Heart left ventricle (tissue), 16 donors: ENCODE measurements around the gene TOP2B. TPM values are rescaled to one million over a fixed set of nuclear protein-coding genes. Genes with fewer than 3 reads are reported as not detected.

ENCODE experiments used
- ATAC-seq, 4 donors: fragments of 200-7000 bp; cut with Tn5 transposase; one replicate each; pipeline ENCODE4 v1.9.1; 2020 to 2022; ENCODE audit warnings: moderate library complexity in 4 of 4, mild to moderate bottlenecking in 3 of 4, moderate number of reproducible peaks in 1 of 4
- DNase-seq, 5 donors: peaks; one replicate each; pipeline ENCODE4 v3.0.0-alpha.2; 2020
- H3K27ac ChIP-seq, 12 donors: fragments of 200-600 bp; sonication (generic) in 4 of 12; one replicate each; pipeline versions ENCODE4 v1.5.0 to v1.8.0; 2016 to 2022; ENCODE audit warnings: mild to moderate bottlenecking in 2 of 12
- H3K27me3 ChIP-seq, 9 donors: fragments of 200-600 bp; sonication (generic) in 2 of 9; one replicate each; pipeline versions ENCODE4 v1.5.1 to v1.8.0; 2016 to 2022; ENCODE audit warnings: mild to moderate bottlenecking in 3 of 9
- H3K36me3 ChIP-seq, 9 donors: fragments of 200-600 bp; sonication (generic) in 2 of 9; one replicate each; pipeline versions ENCODE4 v1.5.0 to v1.8.0; 2018 to 2022; ENCODE audit warnings: mild to moderate bottlenecking in 2 of 9
- H3K4me1 ChIP-seq, 12 donors: fragments of 200-600 bp; sonication (generic) in 4 of 12; one replicate each; pipeline versions ENCODE4 v1.5.0 to v1.8.0; 2016 to 2022; ENCODE audit warnings: mild to moderate bottlenecking in 3 of 12
- H3K4me3 ChIP-seq, 12 donors: fragments of 200-600 bp; sonication (generic) in 4 of 12; one replicate each; pipeline versions ENCODE4 v1.5.0 to v1.8.0; 2017 to 2022; ENCODE audit warnings: mild to moderate bottlenecking in 9 of 12, moderate library complexity in 4 of 12
- H3K9me3 ChIP-seq, 12 donors: fragments of 200-600 bp; sonication (generic) in 4 of 12; one replicate each; pipeline versions ENCODE4 v1.5.0 to v1.8.0; 2016 to 2022; ENCODE audit warnings: mild to moderate bottlenecking in 1 of 12
- CTCF ChIP-seq, 12 donors: fragments of 200-600 bp; sonication (generic) in 4 of 12; IDR thresholded peaks; one replicate each; pipeline versions ENCODE4 v1.5.0 to v1.8.0; 2018 to 2022; ENCODE audit warnings: antibody characterized with exemption in 12 of 12, mild to moderate bottlenecking in 5 of 12
- POLR2A ChIP-seq, 2 donors: fragments of 450-650 bp; IDR thresholded peaks; one replicate each; pipeline ENCODE4 v1.6.1; 2017; ENCODE audit warnings: antibody characterized with exemption in 2 of 2, mild to moderate bottlenecking in 2 of 2, moderate library complexity in 2 of 2
- WGBS, 4 donors: extraction: QIAGEN DNeasy Blood & Tissue Kit in 2 of 4; methylation state at CpG; one replicate each; pipeline versions ENCODE4 v1.1.5 to v1.1.7; 2013 to 2018; 5-methylcytosine and 5-hydroxymethylcytosine counted together
- intact Hi-C, 10 donors: fragments of 100-400 bp; cut with DNase I; formaldehyde crosslinking; loops; one replicate each; pipeline versions ENCODE4 v1.11.1 to v1.14.2; 2022
- polyA plus RNA-seq, 2 donors: library from polyadenylated mRNA; stranded (reverse); fragments of 200-250 nt; gene quantifications; one replicate each; pipeline ENCODE4 v1.2.3, GENCODE V29; 2013
- total RNA-seq, 9 donors: library from RNA; depleted of rRNA in 2 of 9; stranded (reverse); fragments of >200 nt in 2 of 9; fragmentation: NEBNext Ultra II Directional in 3 of 9; extraction: Animal tissue kit (Norgen Biotek cat#: 25700) in 3 of 9; gene quantifications; one replicate each; pipeline versions ENCODE4 v1.1.0 to v1.2.4, GENCODE V29; 2016 to 2023
- donor health status: ischemic (EF 13 %, LVEDD 7.1; RV severe dilation, severe dysfunction).
- donor health status: healthy with polysubstance abuse.
- donor health status: DM: no; HTN: yes; CAD: no.
- donor health status: DM: no; HTN: no; CAD: no.
- donor health status: ischemic (EF 25% LVEDD 6.9; RV normal size, moderate dysfunction).
- donor health status: ischemic (EF 25% LVEDD 5.7; RV mildly dilated, moderate dysfunction).
- donor health status: healthy.
- donor health status: DM: yes; HTN: yes; CAD: no.
- donor health status: ischemic (EF 35%, LVEDD 5.7; RV mildly dilated, moderate dysfunction).
- donor health status: nonischemic (EF 11% LVEDD 7.7; RV severe dilation, severe dysfunction).
- donor health status: DM: yes; HTN: yes; CAD: no.
- donor health status: PGD.
- donor health status: ischemic (EF 29% LVEDD 5.4; RV normal size, mild dysfunction).
- donor health status: nonischemic (EF 23%, LVEDD 6.1; RV moderate dilation, normal function).

TOP2B gene
- total and polyA plus RNA-seq, 11 donors: 33.1 to 124 (median 91.0) TPM

- ATAC-seq (no peak), DNase-seq (no peak)
- no peaks in the 10 kb centered on the region for H3K27me3 ChIP-seq
- intact Hi-C loops: no loop called here
- H3K27ac ChIP-seq: no peak overlapping the region
- H3K4me3 ChIP-seq: no peak overlapping the region
- no peaks in the 10 kb centered on the region for H3K4me1 ChIP-seq
- H3K9me3 ChIP-seq: no peaks in the 10 kb centered on the region
- peaks cover 0 to 100% (median 93%) of the 10 kb centered on the region in 9 donors for H3K36me3 ChIP-seq
- TF ChIP-seq CTCF (IDR thresholded peaks at IDR 0.05): no peak
These were observed 46.7 kb downstream of the TOP2B start for GRCh38 chr3:25618028-25618427.

GRCh38 chr3:25611193-25611592 lies 53.5 kb downstream of the TOP2B start:
- TF ChIP-seq CTCF (IDR thresholded peaks at IDR 0.05) (no peak), POLR2A (IDR thresholded peaks at IDR 0.05) (no peak)
- no peaks in the 10 kb centered on the region for H3K4me1 ChIP-seq

GRCh38 chr3:25610779-25611178 lies 53.9 kb downstream of the TOP2B start:
- ATAC-seq (no peak), DNase-seq (no peak)
- Histone ChIP-seq H3K27me3 (no peaks in the 10 kb centered on the region), H3K4me3 (no peak overlapping the region), H3K27ac (no peak overlapping the region), H3K36me3 (peaks cover 0 to 100% (median 99%) of the 10 kb centered on the region in 9 donors), H3K9me3 (no peaks in the 10 kb centered on the region), H3K4me1 (no peaks in the 10 kb centered on the region)
- TF ChIP-seq CTCF (IDR thresholded peaks at IDR 0.05) (no peak), POLR2A (IDR thresholded peaks at IDR 0.05) (no peak)
- intact Hi-C loops: no loop called here

More at GRCh38 chr3:25611193-25611592, 53.5 kb downstream of the TOP2B start:
- Histone ChIP-seq H3K27ac (no peak overlapping the region), H3K27me3 (no peaks in the 10 kb centered on the region), H3K36me3 (peaks cover 0 to 100% (median 98%) of the 10 kb centered on the region in 9 donors), H3K4me3 (no peak overlapping the region), H3K9me3 (no peaks in the 10 kb centered on the region)
- intact Hi-C loops: no loop called here
- DNase-seq (no peak), ATAC-seq (no peak)
- WGBS, 4 donors: 94 to 95% (median 94%) methylated on average over 5 of the region's 5 CpGs

- H3K27me3 ChIP-seq: no peaks in the 10 kb centered on the region
These were observed 54.5 kb downstream of the TOP2B start for GRCh38 chr3:25610167-25610566.

More at GRCh38 chr3:25610167-25610566, 54.5 kb downstream of the TOP2B start:
- no peak for DNase-seq
- no peak for ATAC-seq
- H3K36me3 ChIP-seq: peaks cover 0 to 100% (median 99%) of the 10 kb centered on the region in 9 donors
- no peak for TF ChIP-seq CTCF (IDR thresholded peaks at IDR 0.05)
- no peak for TF ChIP-seq POLR2A (IDR thresholded peaks at IDR 0.05)
- intact Hi-C loops: no loop called here
- H3K9me3 ChIP-seq: no peaks in the 10 kb centered on the region
- H3K27ac ChIP-seq: no peak overlapping the region
- 96 to 97% (median 96%) methylated on average over 1 of the region's 1 CpG for WGBS, 4 donors
- peaks cover 0 to 2% (median 0%) of the 10 kb centered on the region in 12 donors for H3K4me1 ChIP-seq
- H3K4me3 ChIP-seq: no peak overlapping the region
